ENCODE results near the gene DCD.

- TF ChIP-seq ATF3 (IDR thresholded peaks at IDR 0.05; ENCODE audit: insufficient read depth, low read depth, low read length) = no peak
- TF ChIP-seq MAX (IDR thresholded peaks at IDR 0.05) = no peak
- TF ChIP-seq USF2 (IDR thresholded peaks at IDR 0.05; ENCODE audit: low read length) = no peak
- TF ChIP-seq SIX5 (IDR thresholded peaks at IDR 0.05; ENCODE audit: low read depth, low read length) = no peak
- no peak for TF ChIP-seq CHD7 (IDR thresholded peaks at IDR 0.05; ENCODE audit: insufficient replicate concordance, low read length)
- peak in 2 of 3 experiments; percentile 2 to 34; a peak in 1 of 4 replicates for TF ChIP-seq CTCF (IDR thresholded peaks at IDR 0.05; ENCODE audit: control extremely low read depth in 1 of 3, insufficient read depth in 1 of 3, low read depth in 1 of 3, low read length in 3 of 3)
- TF ChIP-seq HDAC2 (IDR thresholded peaks at IDR 0.05; ENCODE audit: borderline replicate concordance in 1 of 2, low read depth in 2 of 2, low read length in 2 of 2) = no peak
These were observed 46.3 kb downstream of the DCD start for GRCh38 chr12:54601841-54602240.
